ENCODE results near the gene IGF2BP3. TPM values are rescaled to one million over a fixed set of nuclear protein-coding genes. Genes with fewer than 3 reads are reported as not detected.
A peak's percentile ranks its signal among the peaks of the same experiment; 100 is the strongest.

The IGF2BP3 gene
- total and polyA plus RNA-seq, 2 donors (not counting 1 experiment from before 2014, with no cell fraction given): 4.3 to 11.2 TPM

DNA sequence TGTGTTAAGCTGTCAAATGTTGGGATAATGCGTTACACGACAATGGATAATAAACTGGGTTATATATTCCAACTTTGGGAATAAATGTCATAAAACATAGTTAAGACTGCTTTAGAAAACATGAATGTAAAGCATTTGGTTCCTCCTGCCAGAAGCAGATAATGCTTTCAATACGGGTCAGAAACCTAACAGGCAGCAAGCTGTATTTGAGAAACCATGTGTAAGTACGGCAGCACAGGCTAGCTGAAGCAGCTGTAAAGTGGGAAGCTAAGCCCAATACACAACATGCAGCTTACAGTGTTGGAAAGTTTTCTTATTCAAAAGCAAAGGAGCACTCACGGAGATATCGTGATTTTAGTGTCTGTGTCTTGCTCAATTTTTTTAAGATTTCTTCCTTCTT is 124.7 kb downstream of the IGF2BP3 start:
- TF ChIP-seq EZH2 (IDR thresholded peaks at IDR 0.05; ENCODE audit: low read length, missing control alignments): no peak
- TF ChIP-seq, protein P1, sequence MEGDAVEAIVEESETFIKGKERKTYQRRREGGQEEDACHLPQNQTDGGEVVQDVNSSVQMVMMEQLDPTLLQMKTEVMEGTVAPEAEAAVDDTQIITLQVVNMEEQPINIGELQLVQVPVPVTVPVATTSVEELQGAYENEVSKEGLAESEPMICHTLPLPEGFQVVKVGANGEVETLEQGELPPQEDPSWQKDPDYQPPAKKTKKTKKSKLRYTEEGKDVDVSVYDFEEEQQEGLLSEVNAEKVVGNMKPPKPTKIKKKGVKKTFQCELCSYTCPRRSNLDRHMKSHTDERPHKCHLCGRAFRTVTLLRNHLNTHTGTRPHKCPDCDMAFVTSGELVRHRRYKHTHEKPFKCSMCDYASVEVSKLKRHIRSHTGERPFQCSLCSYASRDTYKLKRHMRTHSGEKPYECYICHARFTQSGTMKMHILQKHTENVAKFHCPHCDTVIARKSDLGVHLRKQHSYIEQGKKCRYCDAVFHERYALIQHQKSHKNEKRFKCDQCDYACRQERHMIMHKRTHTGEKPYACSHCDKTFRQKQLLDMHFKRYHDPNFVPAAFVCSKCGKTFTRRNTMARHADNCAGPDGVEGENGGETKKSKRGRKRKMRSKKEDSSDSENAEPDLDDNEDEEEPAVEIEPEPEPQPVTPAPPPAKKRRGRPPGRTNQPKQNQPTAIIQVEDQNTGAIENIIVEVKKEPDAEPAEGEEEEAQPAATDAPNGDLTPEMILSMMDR (conservative IDR thresholded peaks at IDR 0.05 in 1 of 2, IDR thresholded peaks at IDR 0.05 in 1 of 2; ENCODE audit: low read depth in 1 of 2, low read length in 2 of 2): no peak
- Histone ChIP-seq H3K9me3 (ENCODE audit: control insufficient read depth, insufficient read depth, low read depth, low read length) (no peaks in the 10 kb centered on the region), H3K4me2 (ENCODE audit: extremely low read depth, insufficient read depth, low read length) (no peak overlapping the region), H3K36me3 (ENCODE audit: control insufficient read depth, insufficient read depth, low read length) (no peaks in the 10 kb centered on the region), H3K27me3 (ENCODE audit: control insufficient read depth, insufficient read depth, low read length) (no peaks in the 10 kb centered on the region), H2AFZ (ENCODE audit: low read length) (no peak overlapping the region), H3K9ac (ENCODE audit: insufficient read depth, low read length) (no peak overlapping the region), H3K27ac (ENCODE audit: insufficient read depth, low read length) (no peak overlapping the region), H3K4me3 (replicated peaks in 1 of 4; ENCODE audit: control extremely low read depth in 1 of 4, insufficient read depth in 1 of 4, low read depth in 3 of 4, low read length in 4 of 4) (no peak overlapping the region), H3K4me1 (ENCODE audit: control insufficient read depth, extremely low read depth, insufficient read depth, low read length) (peaks cover 18% of the 10 kb centered on the region), H3K79me2 (ENCODE audit: control insufficient read depth, insufficient read depth, low read length) (no peaks in the 10 kb centered on the region), H4K20me1 (ENCODE audit: control insufficient read depth, extremely low read depth, insufficient read depth, low read length) (no peaks in the 10 kb centered on the region)
- DNase-seq (ENCODE audit: low read depth in 2 of 2): no peak

DNA sequence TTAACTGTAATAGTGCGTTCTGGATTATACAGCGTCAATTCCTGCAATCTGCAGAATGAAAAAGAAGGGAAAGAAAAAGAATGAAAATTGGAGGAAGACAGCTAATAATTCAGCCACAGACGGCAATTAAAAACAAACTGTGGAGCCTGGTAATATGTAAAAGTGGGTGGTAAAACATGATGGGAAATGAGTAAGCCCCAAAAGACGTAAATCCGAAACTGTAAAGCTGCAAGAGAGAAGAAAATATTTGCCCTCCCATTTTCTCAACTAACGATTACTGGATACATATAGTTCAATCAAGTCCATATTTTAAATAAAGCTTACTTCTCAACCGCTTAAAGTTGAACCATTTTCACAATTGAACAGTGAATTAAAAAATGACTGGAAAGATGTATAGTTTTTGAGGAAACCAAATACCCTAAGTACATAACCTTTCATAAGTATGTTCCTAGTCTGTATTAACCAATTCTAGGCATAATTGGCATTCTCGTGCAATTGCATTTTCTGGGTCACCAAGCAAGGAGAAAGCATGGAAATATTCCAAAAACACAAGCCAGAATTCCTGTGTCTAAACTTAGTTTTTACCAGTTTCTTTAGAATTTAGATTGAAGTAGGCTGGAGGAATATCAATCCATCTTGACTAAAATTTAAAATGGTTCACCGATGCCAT is 126.3 kb downstream of the IGF2BP3 start:
- H3K27ac ChIP-seq (ENCODE audit: insufficient read depth, low read length): no peak overlapping the region
- peak; percentile 49 to 74 for DNase-seq (ENCODE audit: low read depth in 2 of 2)
- H2AFZ ChIP-seq (ENCODE audit: low read length): no peak overlapping the region
- peaks cover 6% of the 10 kb centered on the region for H3K4me1 ChIP-seq (ENCODE audit: control insufficient read depth, extremely low read depth, insufficient read depth, low read length)
- no peaks in the 10 kb centered on the region for H3K79me2 ChIP-seq (ENCODE audit: control insufficient read depth, insufficient read depth, low read length)
- H3K36me3 ChIP-seq (ENCODE audit: control insufficient read depth, insufficient read depth, low read length): no peaks in the 10 kb centered on the region
- no peak overlapping the region for H3K4me3 ChIP-seq (replicated peaks in 1 of 4; ENCODE audit: control extremely low read depth in 1 of 4, insufficient read depth in 1 of 4, low read depth in 3 of 4, low read length in 4 of 4)
- TF ChIP-seq, protein P1 (conservative IDR thresholded peaks at IDR 0.05 in 1 of 2, IDR thresholded peaks at IDR 0.05 in 1 of 2; ENCODE audit: low read depth in 1 of 2, low read length in 2 of 2): no peak
- TF ChIP-seq EZH2 (IDR thresholded peaks at IDR 0.05; ENCODE audit: low read length, missing control alignments): no peak
- H3K4me2 ChIP-seq (ENCODE audit: extremely low read depth, insufficient read depth, low read length): no peak overlapping the region
- H3K27me3 ChIP-seq (ENCODE audit: control insufficient read depth, insufficient read depth, low read length): no peaks in the 10 kb centered on the region
- no peaks in the 10 kb centered on the region for H4K20me1 ChIP-seq (ENCODE audit: control insufficient read depth, extremely low read depth, insufficient read depth, low read length)
- H3K9me3 ChIP-seq (ENCODE audit: control insufficient read depth, insufficient read depth, low read depth, low read length): no peaks in the 10 kb centered on the region
- H3K9ac ChIP-seq (ENCODE audit: insufficient read depth, low read length): no peak overlapping the region

DNA sequence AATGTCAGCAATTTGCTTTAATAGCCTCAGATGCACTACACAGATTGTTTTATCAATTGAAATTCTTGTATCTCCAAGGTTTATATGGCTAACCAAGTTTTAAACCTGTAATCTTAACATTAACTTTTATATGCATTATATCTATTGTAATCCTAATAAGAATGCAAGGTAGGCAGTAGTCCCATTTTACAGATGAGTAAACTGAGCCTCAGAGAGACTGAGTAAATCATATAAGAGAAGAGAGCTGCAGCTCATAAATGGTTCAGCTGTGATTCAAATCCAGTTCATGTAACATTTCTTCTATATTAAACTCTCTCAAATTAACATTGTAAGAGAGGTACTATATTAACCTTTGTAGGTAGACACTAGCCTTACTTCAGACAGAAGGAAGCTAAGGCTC is 127.2 kb downstream of the IGF2BP3 start:
- no peak overlapping the region for H3K4me3 ChIP-seq (replicated peaks in 1 of 4; ENCODE audit: control extremely low read depth in 1 of 4, insufficient read depth in 1 of 4, low read depth in 3 of 4, low read length in 4 of 4)
- H3K4me1 ChIP-seq (ENCODE audit: control insufficient read depth, extremely low read depth, insufficient read depth, low read length): peaks cover 3% of the 10 kb centered on the region
- H3K4me2 ChIP-seq (ENCODE audit: extremely low read depth, insufficient read depth, low read length): no peak overlapping the region
- H3K79me2 ChIP-seq (ENCODE audit: control insufficient read depth, insufficient read depth, low read length): no peaks in the 10 kb centered on the region
- H2AFZ ChIP-seq (ENCODE audit: low read length): no peak overlapping the region
- no peak overlapping the region for H3K27ac ChIP-seq (ENCODE audit: insufficient read depth, low read length)
- H3K27me3 ChIP-seq (ENCODE audit: control insufficient read depth, insufficient read depth, low read length): no peaks in the 10 kb centered on the region
- no peaks in the 10 kb centered on the region for H4K20me1 ChIP-seq (ENCODE audit: control insufficient read depth, extremely low read depth, insufficient read depth, low read length)
- H3K9ac ChIP-seq (ENCODE audit: insufficient read depth, low read length): no peak overlapping the region
- TF ChIP-seq, protein P1 (conservative IDR thresholded peaks at IDR 0.05 in 1 of 2, IDR thresholded peaks at IDR 0.05 in 1 of 2; ENCODE audit: low read depth in 1 of 2, low read length in 2 of 2): no peak
- no peak for TF ChIP-seq EZH2 (IDR thresholded peaks at IDR 0.05; ENCODE audit: low read length, missing control alignments)
- no peaks in the 10 kb centered on the region for H3K36me3 ChIP-seq (ENCODE audit: control insufficient read depth, insufficient read depth, low read length)
- H3K9me3 ChIP-seq (ENCODE audit: control insufficient read depth, insufficient read depth, low read depth, low read length): no peaks in the 10 kb centered on the region
- DNase-seq (ENCODE audit: low read depth in 2 of 2): no peak
